TTC549 (cell line): ENCODE data around the gene NT5DC3.
"Not testable (repeated sequence)": the region's sequence is repeated elsewhere in the genome, so short reads cannot be mapped to it uniquely, and the experiment has no call there.

Experiments
- FAIRE-seq: peaks from 2 replicates; lab custom pipeline; 2012; peaks lifted over from hg19 to GRCh38; lab: Jason Lieb, UNC

The NT5DC3 gene

DNA sequence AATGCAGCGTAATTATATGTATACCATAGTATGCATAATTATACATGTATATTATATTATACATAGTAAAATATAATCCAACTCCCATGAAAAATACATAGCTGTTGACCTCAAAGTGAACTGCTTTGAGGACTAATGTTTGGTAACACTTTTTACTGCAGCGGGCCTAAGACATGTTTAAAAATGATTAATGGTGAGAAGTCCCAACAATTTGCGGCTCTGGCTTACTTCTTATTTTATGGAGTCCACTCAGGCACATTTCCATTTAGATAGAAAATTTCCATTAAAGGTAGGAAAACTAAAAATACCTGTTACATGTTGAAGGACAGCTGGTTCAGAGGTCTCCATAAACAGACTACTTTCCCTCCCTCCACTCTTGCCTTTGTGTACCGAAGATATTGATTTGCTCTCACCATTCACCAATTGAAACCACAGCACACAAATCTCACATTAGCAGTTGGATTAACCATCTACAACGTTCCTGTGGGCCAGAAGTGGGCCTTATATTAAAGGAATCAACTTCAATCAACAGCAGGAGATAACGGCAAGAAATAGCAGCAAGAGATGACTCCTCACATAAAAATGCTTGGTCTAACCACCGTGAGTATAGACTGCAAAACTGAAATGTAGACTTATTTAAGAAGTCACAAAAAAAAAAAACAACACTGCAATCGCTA lies 14.1 kb upstream of the NT5DC3 start:
- no peak for FAIRE-seq

DNA sequence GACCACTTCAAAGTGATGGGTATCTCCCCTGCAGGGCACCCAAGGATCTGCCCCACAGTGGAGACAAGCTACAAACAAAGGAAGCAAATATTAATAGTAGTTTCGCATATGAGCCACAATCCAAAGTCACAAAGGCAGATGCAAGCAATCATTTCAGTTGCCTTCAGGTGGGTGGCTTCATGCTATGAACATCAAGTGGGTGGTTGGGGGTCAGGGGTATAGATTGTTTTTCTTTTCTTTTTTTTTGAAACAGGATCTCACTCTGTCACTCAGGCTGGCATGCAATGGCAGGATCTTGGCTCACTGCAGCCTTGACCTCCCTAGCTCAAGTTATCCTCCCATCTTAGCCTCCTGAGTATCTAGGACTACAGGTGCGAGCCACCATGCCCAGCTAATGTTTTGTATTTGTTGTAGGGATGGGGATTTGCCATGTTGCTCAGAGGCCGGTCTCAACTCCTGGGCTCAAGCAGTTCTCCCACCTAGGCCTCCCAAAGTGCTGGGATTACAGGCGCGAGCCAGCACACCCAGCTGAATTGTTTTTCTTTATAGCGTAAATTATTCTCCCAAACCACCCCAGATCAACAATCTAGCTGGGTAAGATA lies 13.4 kb upstream of the NT5DC3 start:
- no peak for FAIRE-seq

GRCh38 chr12:103852498-103852997 lies 11.5 kb upstream of the NT5DC3 start:
- no peak for FAIRE-seq

DNA sequence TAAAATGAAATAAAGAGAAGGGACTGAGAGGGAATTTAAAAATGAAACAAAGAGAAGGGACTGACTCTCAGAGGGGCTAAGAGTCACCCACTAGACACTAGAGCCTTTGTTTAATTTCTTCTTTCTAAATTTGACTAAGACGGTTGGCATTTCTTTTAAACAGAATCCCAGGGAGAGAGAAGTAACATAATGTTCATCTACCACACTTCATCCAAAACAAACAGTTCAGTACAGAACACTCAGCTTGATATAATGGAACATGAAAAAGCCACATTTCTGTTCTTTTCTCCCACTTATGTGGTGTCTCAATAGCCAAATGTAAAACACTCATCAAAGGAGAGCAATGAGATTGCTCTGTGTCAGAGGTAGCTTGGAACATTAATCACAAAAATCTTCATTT lies 10.1 kb upstream of the NT5DC3 start:
- FAIRE-seq = no peak

DNA sequence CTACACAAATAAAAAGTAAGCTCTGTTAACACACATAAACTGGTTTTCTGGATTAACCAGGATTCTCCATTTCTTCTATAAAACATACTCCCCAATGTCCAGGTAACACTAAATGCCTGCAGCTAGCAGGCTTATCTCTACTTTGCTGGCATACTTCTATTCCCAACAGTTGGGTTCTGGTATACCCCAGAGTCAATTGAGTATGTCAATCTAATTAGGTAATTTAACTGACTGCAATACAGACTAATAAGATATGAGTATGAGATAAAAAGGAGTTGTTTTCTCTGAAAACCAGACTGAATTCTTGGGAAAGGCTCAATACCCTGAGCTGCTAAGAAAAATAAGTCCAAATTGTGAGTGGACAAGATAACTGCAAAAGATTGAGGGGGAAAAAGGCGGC lies 9.4 kb upstream of the NT5DC3 start:
- FAIRE-seq = no peak

DNA sequence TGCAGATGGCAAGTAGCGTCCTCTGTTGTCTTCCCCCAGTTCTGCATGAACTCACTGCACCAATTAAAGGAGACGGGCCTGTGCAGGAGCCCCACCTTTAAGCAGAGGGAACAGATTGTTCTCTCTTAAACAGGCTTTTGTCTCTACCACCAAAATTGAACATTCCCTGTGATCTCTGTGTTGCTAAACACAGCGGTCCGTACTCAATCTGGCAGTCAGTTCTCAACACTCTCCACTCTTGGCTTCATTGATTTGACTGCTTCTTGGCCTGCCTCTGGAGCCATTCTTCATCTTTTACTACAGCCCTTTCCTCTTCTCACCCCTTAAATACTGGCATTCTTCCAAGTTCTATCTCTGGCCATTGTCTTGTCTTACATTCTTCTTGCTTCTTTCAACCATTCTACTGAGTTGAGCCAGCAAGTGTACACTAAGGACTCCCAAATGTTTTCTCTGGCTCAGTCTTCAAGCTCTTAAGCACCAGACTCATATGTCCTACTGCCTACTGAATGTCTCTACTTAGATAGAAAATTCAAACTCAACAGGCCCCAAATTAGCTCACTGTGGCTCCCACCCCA lies 8.0 kb upstream of the NT5DC3 start:
- no peak for FAIRE-seq

DNA sequence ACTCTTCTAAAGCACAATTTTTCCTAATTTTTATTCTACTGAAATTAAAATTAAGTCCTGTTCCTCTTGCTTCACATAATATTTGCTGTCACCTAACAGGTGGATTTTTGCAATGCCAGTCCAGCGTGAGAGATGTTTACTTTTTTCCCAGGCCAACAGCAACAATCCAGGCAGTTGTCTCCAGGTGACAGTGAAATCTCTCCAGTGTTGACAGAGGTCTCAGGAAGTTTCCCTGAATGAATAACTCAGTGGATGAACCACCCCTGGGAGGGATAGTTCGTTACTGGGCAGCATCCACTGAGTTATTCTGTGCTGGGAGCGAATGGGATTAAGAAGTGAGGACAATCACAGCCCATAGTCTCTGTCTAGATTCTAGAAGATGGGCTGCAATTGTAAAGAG lies 7.1 kb upstream of the NT5DC3 start:
- no peak for FAIRE-seq

GRCh38 chr12:103846415-103846814 lies 5.4 kb upstream of the NT5DC3 start:
- no peak for FAIRE-seq

- FAIRE-seq = no peak
Measured at GRCh38 chr12:103844305-103844704, 3.3 kb upstream of the NT5DC3 start.

DNA sequence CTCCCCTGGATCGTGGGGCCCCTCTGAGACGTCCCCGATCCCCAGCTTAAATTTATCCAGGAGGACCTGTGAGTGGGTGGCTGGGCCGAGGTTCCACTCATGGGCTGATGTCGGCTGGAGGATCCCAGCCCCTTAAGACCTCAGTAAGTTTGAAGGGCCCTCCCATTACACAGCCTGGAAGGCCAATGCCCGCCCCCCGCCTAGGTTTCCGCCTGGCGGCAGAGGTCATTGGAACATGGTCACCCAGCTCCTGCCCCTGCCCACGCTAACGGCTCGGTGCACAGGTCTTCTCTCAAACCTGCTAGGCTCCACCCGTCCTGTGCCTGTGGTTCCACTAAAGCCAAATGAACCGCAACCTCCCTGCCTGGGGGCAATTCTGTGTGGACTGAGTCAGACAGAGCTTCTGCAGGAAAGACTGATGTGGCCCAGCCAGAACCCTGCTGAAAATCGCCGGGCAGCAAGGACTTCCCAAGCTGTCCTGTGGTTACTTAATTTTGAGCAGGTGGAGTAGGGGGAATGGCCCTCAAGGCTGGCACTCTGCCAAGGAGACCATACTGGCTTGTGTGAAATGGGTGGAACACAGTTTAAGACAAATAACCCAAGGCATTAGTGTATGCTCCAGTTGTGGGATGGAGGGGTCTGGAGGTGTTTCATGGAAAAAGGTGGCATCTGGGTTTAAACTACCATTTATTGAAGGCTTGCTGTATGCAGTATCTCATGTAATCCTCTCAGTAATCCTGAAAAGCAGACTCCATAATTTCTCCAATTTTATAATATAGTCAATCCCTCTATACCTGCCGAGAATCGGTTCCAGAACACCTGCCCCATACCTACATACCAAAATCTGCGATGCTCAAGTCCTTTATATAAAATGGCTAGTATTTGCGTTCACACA lies 903 bp upstream of the NT5DC3 start:
- no peak for FAIRE-seq

DNA sequence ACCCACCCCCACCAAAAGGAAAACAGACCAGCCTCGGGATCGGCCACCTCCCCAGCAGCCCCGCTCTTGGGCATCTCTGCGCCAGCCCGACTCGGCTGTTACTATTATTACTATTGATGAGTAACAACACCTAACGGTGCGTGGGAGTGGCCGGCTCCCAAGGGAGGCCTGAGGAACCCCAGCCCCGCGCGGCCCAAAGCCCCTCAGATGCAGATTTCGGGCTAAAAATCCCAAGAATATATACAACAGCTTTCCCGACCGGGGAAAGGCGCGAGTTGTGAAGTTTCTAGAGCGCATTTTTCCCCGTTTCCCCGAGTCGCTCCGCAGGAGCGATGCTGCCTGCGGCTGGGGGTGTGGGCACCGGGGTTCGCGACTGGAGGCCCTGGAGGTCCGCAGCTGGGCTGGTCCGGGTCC lies 565 bp downstream of the NT5DC3 start:
- no peak for FAIRE-seq

- FAIRE-seq = no peak
Measured at GRCh38 chr12:103839609-103840461, 1.2 kb downstream of the NT5DC3 start.

- no peak for FAIRE-seq
Measured at GRCh38 chr12:103839103-103839502, 1.9 kb downstream of the NT5DC3 start.

DNA sequence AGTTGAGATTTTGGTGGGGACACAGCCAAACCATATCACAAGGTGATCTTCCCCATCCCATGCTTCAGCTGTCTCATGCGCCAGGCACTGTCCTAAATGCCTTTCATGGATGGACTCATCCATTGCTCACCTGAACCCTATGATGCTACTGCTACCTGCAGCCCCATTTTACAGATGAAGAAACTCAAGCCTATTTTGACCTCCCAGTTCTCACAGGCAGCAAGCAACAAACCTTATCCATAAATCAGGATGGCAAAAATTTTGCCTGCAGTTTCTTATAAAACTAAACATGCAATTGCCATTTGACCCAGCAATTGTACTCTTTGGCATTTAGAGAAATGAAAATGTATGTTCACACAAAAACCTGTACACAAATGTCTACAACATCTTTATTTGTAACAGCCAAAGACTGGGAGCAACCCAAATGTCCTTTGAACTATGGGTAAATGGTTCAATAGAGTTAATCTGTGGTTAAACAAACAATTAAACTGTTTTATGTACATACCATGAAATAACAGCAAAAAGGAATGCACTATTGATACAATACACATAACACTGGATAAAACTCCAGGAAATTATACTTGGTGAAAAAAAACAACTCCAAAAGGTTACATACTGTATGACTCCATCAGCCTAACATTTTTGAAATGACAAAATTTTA lies 2.6 kb downstream of the NT5DC3 start:
- no peak for FAIRE-seq

DNA sequence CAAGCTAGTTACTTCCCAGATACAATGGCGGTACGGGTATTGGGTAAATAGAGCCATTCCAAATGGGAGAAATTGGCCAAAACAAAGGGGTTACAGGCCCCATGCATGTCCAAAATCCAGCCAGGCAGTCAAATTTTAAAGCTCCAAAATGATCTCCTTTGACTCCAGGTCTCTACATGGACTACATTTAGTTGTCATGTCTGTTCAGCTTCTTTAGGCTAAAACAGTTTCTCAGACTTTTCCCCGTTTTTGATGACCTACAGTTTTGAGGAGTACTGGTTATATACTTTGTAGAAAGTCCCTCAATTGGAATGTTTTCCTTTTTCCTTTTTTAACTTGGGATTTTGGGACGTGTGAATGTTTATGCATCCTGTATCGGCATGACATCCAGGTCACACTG lies 4.7 kb downstream of the NT5DC3 start:
- FAIRE-seq = no peak

DNA sequence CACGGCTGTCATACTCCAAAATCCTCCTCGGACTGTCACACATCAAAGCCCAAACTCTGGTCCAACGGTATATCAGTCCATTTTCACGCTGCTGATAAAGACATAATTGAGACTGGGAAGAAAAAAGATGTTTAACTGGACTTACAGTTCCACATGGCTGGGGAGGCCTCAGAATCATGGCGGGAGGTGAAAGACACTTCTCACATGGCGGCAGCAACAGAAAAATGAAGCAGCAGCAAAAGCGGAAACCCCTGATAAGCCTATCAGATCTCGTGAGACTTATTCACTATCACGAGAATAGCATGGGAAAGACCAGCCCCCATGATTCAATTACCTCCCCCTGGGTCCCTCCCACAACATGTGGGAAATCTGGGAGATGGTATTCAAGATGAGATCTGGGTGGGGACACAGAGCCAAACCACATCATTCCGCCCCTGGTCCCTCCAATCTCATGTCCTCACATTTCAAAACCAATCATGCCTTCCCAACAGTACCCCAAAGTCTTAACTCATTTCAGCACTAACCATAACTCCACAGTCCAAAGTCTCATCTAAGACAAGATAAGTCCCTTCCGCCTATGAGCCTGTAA lies 5.2 kb downstream of the NT5DC3 start:
- FAIRE-seq = not testable (repeated sequence)

DNA sequence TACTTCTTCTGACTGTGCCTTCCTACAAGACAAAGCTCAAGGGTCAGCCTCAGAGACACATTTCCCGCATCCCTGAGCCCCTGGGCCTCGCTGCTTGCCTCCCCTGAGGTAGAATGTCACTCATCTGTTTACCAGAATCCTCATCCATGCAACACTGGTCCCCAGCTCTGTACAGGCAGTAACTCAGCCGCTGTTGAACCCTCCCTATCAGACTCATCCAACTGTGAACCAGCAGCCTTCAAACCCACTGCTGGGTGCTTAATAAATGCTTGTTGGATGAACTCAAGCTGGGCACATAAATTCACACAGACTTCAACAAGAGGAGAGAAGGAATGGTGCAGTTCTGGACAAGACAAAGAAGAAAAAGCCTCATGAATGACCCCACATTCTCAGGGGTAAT lies 6.1 kb downstream of the NT5DC3 start:
- FAIRE-seq = no peak

GRCh38 chr12:103833891-103834290 lies 7.1 kb downstream of the NT5DC3 start:
- no peak for FAIRE-seq

DNA sequence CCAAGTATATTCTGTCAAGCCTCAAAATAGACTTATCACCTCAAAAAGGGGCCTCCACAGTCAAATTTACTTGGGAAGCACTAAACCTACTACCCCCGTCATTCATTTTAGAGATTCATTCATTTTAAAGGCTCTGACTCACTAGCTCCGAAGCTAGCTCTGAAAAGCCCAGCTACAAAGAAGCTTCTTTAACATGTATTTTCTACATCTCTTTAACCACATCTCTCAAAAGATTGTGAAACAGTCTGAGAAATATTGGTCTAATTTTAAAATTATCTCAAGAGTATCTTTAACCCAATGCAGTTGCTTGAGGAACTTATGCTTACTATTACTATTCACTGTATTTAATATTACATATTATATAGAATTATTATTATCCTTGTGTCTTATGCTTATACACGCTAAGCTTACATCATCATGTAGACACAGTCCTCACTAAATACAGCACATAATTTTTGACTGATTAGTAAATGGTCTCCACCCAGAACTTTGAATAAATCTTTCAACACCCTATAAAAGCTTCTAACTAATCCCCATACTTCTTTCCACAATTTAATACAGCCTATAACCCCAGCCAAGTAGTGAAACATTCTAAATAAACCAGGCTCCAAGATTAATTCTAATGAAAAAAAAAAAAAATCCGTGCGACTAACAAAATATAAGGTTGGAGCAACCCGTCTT lies 7.8 kb downstream of the NT5DC3 start:
- no peak for FAIRE-seq
